ENCODE data around the gene SMAD2.

DNA sequence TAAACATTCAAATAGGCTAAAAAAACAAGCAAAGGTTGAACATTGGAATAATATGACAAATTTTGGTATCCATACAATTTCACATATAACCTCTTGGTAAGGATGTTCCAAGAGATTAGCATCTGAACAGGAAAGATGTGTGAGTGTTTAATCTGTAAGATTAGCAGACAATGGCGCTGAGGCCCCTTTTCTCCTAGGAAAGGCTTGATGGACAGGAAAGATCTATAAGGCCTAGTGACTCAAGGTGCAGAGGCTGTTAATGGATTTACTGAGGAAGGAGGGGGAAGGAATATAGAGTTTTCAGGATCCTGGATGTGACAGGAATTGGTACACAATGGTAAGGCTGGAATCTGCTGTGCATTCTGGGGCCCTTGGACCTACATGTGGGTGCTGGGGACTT, 48.1 kb upstream of the SMAD2 start:
- TF ChIP-seq FOXM1 (IDR thresholded peaks at IDR 0.05; ENCODE audit: borderline replicate concordance) (no peak), NFRKB (IDR thresholded peaks at IDR 0.05) (no peak), ARNT (IDR thresholded peaks at IDR 0.05) (no peak), FOXK2 (IDR thresholded peaks at IDR 0.05) (no peak), SP1 (IDR thresholded peaks at IDR 0.05) (no peak), TARDBP (IDR thresholded peaks at IDR 0.05) (no peak), ELF4 (IDR thresholded peaks at IDR 0.05) (no peak), HDGF (IDR thresholded peaks at IDR 0.05; ENCODE audit: borderline replicate concordance) (no peak), LEF1 (IDR thresholded peaks at IDR 0.05; ENCODE audit: borderline replicate concordance) (no peak), BHLHE40 (IDR thresholded peaks at IDR 0.05; ENCODE audit: borderline replicate concordance) (no peak), FOXA1 (IDR thresholded peaks at IDR 0.05) (no peak), CTBP1 (IDR thresholded peaks at IDR 0.05; ENCODE audit: borderline replicate concordance) (no peak), ZNF384 (IDR thresholded peaks at IDR 0.05) (no peak)

Data from HEK293T (cell line).